Trophoblast cell (in vitro differentiated cells and primary cell): Measurements from ENCODE around the gene HOXA2.
A peak's percentile ranks its signal among the peaks of the same experiment; 100 is the strongest.

Source experiments
- DNase-seq, 2 donors: peaks; one replicate each; pipeline ENCODE4 v3.0.0-alpha.2; 2016
- H2AFZ ChIP-seq: 2 replicates; pipeline ENCODE4 v1.6.1; 2013; ENCODE audit warnings: low read length, moderate library complexity, mild to moderate bottlenecking; ENCODE audit not compliant: insufficient read depth, poor library complexity
- H2AK5ac ChIP-seq: 2 replicates; pipeline ENCODE4 v1.6.1; 2013; ENCODE audit warnings: mild to moderate bottlenecking, low read length
- H2BK120ac ChIP-seq: 2 replicates; pipeline ENCODE4 v1.6.1; 2013; ENCODE audit warnings: low read length, mild to moderate bottlenecking, moderate library complexity; ENCODE audit not compliant: insufficient read depth, poor library complexity
- H2BK12ac ChIP-seq: 2 replicates; pipeline ENCODE4 v1.6.1; 2013; ENCODE audit warnings: mild to moderate bottlenecking, low read length, moderate library complexity
- H2BK5ac ChIP-seq: 2 replicates; pipeline ENCODE4 v1.6.1; 2013; ENCODE audit warnings: low read length, low read depth, moderate library complexity, mild to moderate bottlenecking; ENCODE audit not compliant: poor library complexity
- H3K14ac ChIP-seq: 2 replicates; pipeline ENCODE4 v1.6.1; 2013; ENCODE audit warnings: mild to moderate bottlenecking, low read length
- H3K18ac ChIP-seq: 2 replicates; pipeline ENCODE4 v1.6.1; 2013; ENCODE audit warnings: mild to moderate bottlenecking, low read length
- H3K23ac ChIP-seq: 2 replicates; pipeline ENCODE4 v1.6.1; 2013; ENCODE audit warnings: low read length
- H3K27ac ChIP-seq: 2 replicates; pipeline ENCODE4 v1.5.1; 2013; ENCODE audit warnings: low read depth, mild to moderate bottlenecking, inconsistent platforms, low read length, moderate library complexity
- H3K27me3 ChIP-seq: 2 replicates; pipeline ENCODE4 v1.6.1; 2013; ENCODE audit warnings: inconsistent platforms, mild to moderate bottlenecking, low read length, moderate library complexity; ENCODE audit not compliant: insufficient read depth
- H3K36me3 ChIP-seq, 2 experiments: 1 replicate in 1 of 2; 2 replicates in 1 of 2; pipeline ENCODE4 v1.6.1; 2013; ENCODE audit warnings: low read length in 2 of 2, mild to moderate bottlenecking in 2 of 2, moderate library complexity in 1 of 2; ENCODE audit not compliant: insufficient read depth in 2 of 2, control insufficient read depth in 1 of 2
- H3K4ac ChIP-seq: 2 replicates; pipeline ENCODE4 v1.6.1; 2013; ENCODE audit warnings: low read depth, mild to moderate bottlenecking, low read length, moderate library complexity
- H3K4me1 ChIP-seq, 2 experiments: 1 replicate in 1 of 2; 2 replicates in 1 of 2; pipeline ENCODE4 v1.6.1; 2013; ENCODE audit warnings: low read length in 2 of 2, mild to moderate bottlenecking in 2 of 2, moderate library complexity in 1 of 2; ENCODE audit not compliant: insufficient read depth in 2 of 2, control insufficient read depth in 1 of 2
- H3K4me2 ChIP-seq: 2 replicates; pipeline ENCODE4 v1.6.1; 2013; ENCODE audit warnings: inconsistent platforms, mild to moderate bottlenecking, low read length, moderate library complexity
- H3K4me3 ChIP-seq: 2 replicates; pipeline ENCODE4 v1.5.1; 2013; ENCODE audit warnings: mild to moderate bottlenecking, low read depth, low read length, inconsistent platforms
- H3K79me1 ChIP-seq: one replicate; pipeline ENCODE4 v1.6.1; 2013; ENCODE audit warnings: low read length
- H3K79me2 ChIP-seq: 2 replicates; pipeline ENCODE4 v1.6.1; 2013; ENCODE audit warnings: low read length, mild to moderate bottlenecking; ENCODE audit not compliant: control insufficient read depth, insufficient read depth, poor library complexity
- H3K9ac ChIP-seq: 2 replicates; pipeline ENCODE4 v1.6.1; 2013; ENCODE audit warnings: mild to moderate bottlenecking, low read length
- H3K9me3 ChIP-seq: 2 replicates; pipeline ENCODE4 v1.6.1; 2013; ENCODE audit warnings: low read depth, mild to moderate bottlenecking, control low read depth, inconsistent platforms, low read length; ENCODE audit not compliant: insufficient read depth
- H4K12ac ChIP-seq: 2 replicates; pipeline ENCODE4 v1.6.1; 2013; ENCODE audit warnings: low read depth, mild to moderate bottlenecking, low read length, moderate library complexity
- H4K8ac ChIP-seq: 2 replicates; pipeline ENCODE4 v1.6.1; 2013; ENCODE audit warnings: low read depth, mild to moderate bottlenecking, low read length, moderate library complexity
- H4K91ac ChIP-seq: one replicate; pipeline ENCODE4 v1.6.1; 2013; ENCODE audit warnings: low read depth, mild to moderate bottlenecking, low read length, moderate library complexity
- WGBS: extraction: QIAGEN DNeasy Blood & Tissue Kit; methylation state at CpG from one replicate; pipeline ENCODE4 v1.1.7; 2013; ENCODE audit warnings: missing lambda C conversion rate; ENCODE audit not compliant: insufficient read length, insufficient coverage; ENCODE audit errors: extremely low coverage; 5-methylcytosine and 5-hydroxymethylcytosine counted together

The HOXA2 gene

GRCh38 chr7:27073076-27073475 is 29.4 kb downstream of the HOXA2 start:
- no peak overlapping the region for H3K18ac ChIP-seq
- no peak overlapping the region for H3K14ac ChIP-seq
- no peak overlapping the region for H3K27ac ChIP-seq
- no peak overlapping the region for H2AFZ ChIP-seq
- H3K79me1 ChIP-seq = no peaks in the 10 kb centered on the region
- no peak for DNase-seq
- H3K4ac ChIP-seq = no peak overlapping the region
- no peak overlapping the region for H2BK120ac ChIP-seq
- no peak overlapping the region for H3K4me2 ChIP-seq
- H3K27me3 ChIP-seq = no peaks in the 10 kb centered on the region
- H3K36me3 ChIP-seq = no peaks in the 10 kb centered on the region
- H4K12ac ChIP-seq = no peak overlapping the region
- no peak overlapping the region for H2BK12ac ChIP-seq
- H3K79me2 ChIP-seq = no peaks in the 10 kb centered on the region
- no peak overlapping the region for H3K4me3 ChIP-seq
- no peaks in the 10 kb centered on the region for H3K4me1 ChIP-seq
- H2BK5ac ChIP-seq = no peak overlapping the region
- H4K91ac ChIP-seq = no peak overlapping the region
- no peaks in the 10 kb centered on the region for H3K9me3 ChIP-seq
- no peak overlapping the region for H3K9ac ChIP-seq
- H2AK5ac ChIP-seq = no peak overlapping the region
- H4K8ac ChIP-seq = no peak overlapping the region
- H3K23ac ChIP-seq = no peak overlapping the region

- no CpG with 5 or more reads among the region's 6 CpGs for WGBS
- no peak overlapping the region for H2BK12ac ChIP-seq
- no peak overlapping the region for H3K9ac ChIP-seq
- no peak overlapping the region for H2BK5ac ChIP-seq
- no peak overlapping the region for H4K91ac ChIP-seq
- H4K12ac ChIP-seq = no peak overlapping the region
- no peaks in the 10 kb centered on the region for H3K27me3 ChIP-seq
- H2AK5ac ChIP-seq = no peak overlapping the region
- H3K14ac ChIP-seq = no peak overlapping the region
- no peak overlapping the region for H3K4ac ChIP-seq
- H4K8ac ChIP-seq = no peak overlapping the region
- DNase-seq = peak in 1 of 2 donors; percentile 13
- no peaks in the 10 kb centered on the region for H3K79me1 ChIP-seq
- H3K9me3 ChIP-seq = no peaks in the 10 kb centered on the region
- no peak overlapping the region for H3K27ac ChIP-seq
- H3K18ac ChIP-seq = no peak overlapping the region
- no peaks in the 10 kb centered on the region for H3K4me1 ChIP-seq
- no peak overlapping the region for H3K4me3 ChIP-seq
- H3K4me2 ChIP-seq = no peak overlapping the region
- H3K36me3 ChIP-seq = no peaks in the 10 kb centered on the region
- H3K23ac ChIP-seq = no peak overlapping the region
- no peak overlapping the region for H2AFZ ChIP-seq
- no peak overlapping the region for H2BK120ac ChIP-seq
- H3K79me2 ChIP-seq = no peaks in the 10 kb centered on the region
Observed at GRCh38 chr7:27071622-27072390, 30.7 kb downstream of the HOXA2 start.

- Histone ChIP-seq H3K4me2 (no peak overlapping the region), H2BK5ac (no peak overlapping the region), H2BK120ac (no peak overlapping the region), H3K27me3 (no peaks in the 10 kb centered on the region), H4K8ac (no peak overlapping the region), H2AK5ac (no peak overlapping the region), H3K27ac (no peak overlapping the region), H3K79me2 (no peaks in the 10 kb centered on the region), H2BK12ac (no peak overlapping the region), H2AFZ (no peak overlapping the region), H4K91ac (no peak overlapping the region), H3K9ac (no peak overlapping the region), H3K4ac (no peak overlapping the region), H3K4me3 (no peak overlapping the region), H3K23ac (no peak overlapping the region), H3K36me3 (no peaks in the 10 kb centered on the region), H3K9me3 (no peaks in the 10 kb centered on the region), H3K4me1 (no peaks in the 10 kb centered on the region), H4K12ac (no peak overlapping the region), H3K18ac (no peak overlapping the region), H3K79me1 (no peaks in the 10 kb centered on the region), H3K14ac (no peak overlapping the region)
- DNase-seq = no peak
- WGBS = no CpG with 5 or more reads among the region's 1 CpG
Observed at GRCh38 chr7:27068259-27068658, 34.2 kb downstream of the HOXA2 start.

- no peak overlapping the region for H3K9ac ChIP-seq
- H3K79me1 ChIP-seq = no peaks in the 10 kb centered on the region
- H2BK5ac ChIP-seq = no peak overlapping the region
- H3K27me3 ChIP-seq = no peaks in the 10 kb centered on the region
- no peak overlapping the region for H2AK5ac ChIP-seq
- no CpG with 5 or more reads among the region's 3 CpGs for WGBS
- H3K14ac ChIP-seq = no peak overlapping the region
- no peak overlapping the region for H3K4ac ChIP-seq
- no peak overlapping the region for H3K4me3 ChIP-seq
- H2BK120ac ChIP-seq = no peak overlapping the region
- H3K79me2 ChIP-seq = no peaks in the 10 kb centered on the region
- H3K9me3 ChIP-seq = no peaks in the 10 kb centered on the region
- no peaks in the 10 kb centered on the region for H3K4me1 ChIP-seq
- H4K12ac ChIP-seq = no peak overlapping the region
- no peaks in the 10 kb centered on the region for H3K36me3 ChIP-seq
- H4K8ac ChIP-seq = no peak overlapping the region
- peak in 1 of 2 donors; percentile 31 for DNase-seq
- no peak overlapping the region for H3K4me2 ChIP-seq
- no peak overlapping the region for H2BK12ac ChIP-seq
- no peak overlapping the region for H3K27ac ChIP-seq
- H3K23ac ChIP-seq = no peak overlapping the region
- no peak overlapping the region for H2AFZ ChIP-seq
- H4K91ac ChIP-seq = no peak overlapping the region
- no peak overlapping the region for H3K18ac ChIP-seq
Observed at GRCh38 chr7:27066148-27066547, 36.3 kb downstream of the HOXA2 start.
